HepG2 (cell line): ENCODE data around the gene SERBP1. TPM values are rescaled to one million over a fixed set of nuclear protein-coding genes. Genes with fewer than 3 reads are reported as not detected.

Experiments used
- ATAC-seq: fragments of 200-7000 bp; cut with Tn5 transposase; 3 replicates; pipeline ENCODE4 v1.9.1; 2020; ENCODE audit warnings: mild to moderate bottlenecking, moderate library complexity
- BruUV-seq: library from RNA; stranded (reverse); fragments of 400-500 nt; replicated peaks from 2 replicates; lab custom pipeline; 2021; lab: Mats Ljungman, UMichigan
- CTCF ChIA-PET: fragments of 300-600 bp; formaldehyde crosslinking; extraction: SDS; loops from one replicate; lab custom pipeline; 2021; ENCODE audit warnings: low total read pairs, inconsistent platforms, low intra/inter-chr PET ratio; lab: Yijun Ruan, JAX
- POLR2A ChIA-PET: fragments of 350-600 bp; sonication (Branson Sonifier 250); formaldehyde crosslinking; loops from one replicate; lab custom pipeline; 2020; ENCODE audit warnings: antibody characterized with exemption, inconsistent platforms; lab: Yijun Ruan, JAX
- DNase-seq: peaks from one replicate; pipeline ENCODE4 v3.0.0-alpha.2; 2015; ENCODE audit warnings: low spot score
- FAIRE-seq: peaks from 3 replicates; lab custom pipeline; 2011; peaks lifted over from hg19 to GRCh38; lab: Jason Lieb, UNC
- H2AFZ ChIP-seq: one replicate; pipeline ENCODE4 v1.6.1; 2011; ENCODE audit warnings: low read length, inconsistent platforms
- H3K27ac ChIP-seq: fragments of 300-600 bp; 3 replicates; pipeline ENCODE4 v1.8.0; 2011; ENCODE audit warnings: mixed run types, mild to moderate bottlenecking, mixed read lengths, low read length, inconsistent platforms; ENCODE audit not compliant: insufficient read depth; ENCODE audit errors: extremely low read length
- H3K27me3 ChIP-seq, 2 experiments: fragments of 200-600 bp in 1 of 2; 2 replicates in 1 of 2; 3 replicates in 1 of 2; pipeline versions ENCODE4 v1.6.0 to v1.8.0; 2011; ENCODE audit warnings: low read length in 2 of 2, mild to moderate bottlenecking in 2 of 2, moderate library complexity in 2 of 2, inconsistent platforms in 1 of 2; ENCODE audit not compliant: insufficient read depth in 2 of 2, control insufficient read depth in 1 of 2
- H3K36me3 ChIP-seq, 2 experiments: fragments of 200-600 bp in 1 of 2; replicated peaks in 1 of 2; 2 replicates in 1 of 2; 3 replicates in 1 of 2; pipeline versions ENCODE4 v1.5.1 to v1.8.0; 2011; ENCODE audit warnings: low read length in 2 of 2, inconsistent platforms in 1 of 2; ENCODE audit not compliant: insufficient read depth in 2 of 2, control insufficient read depth in 1 of 2
- H3K4me1 ChIP-seq: 2 replicates; pipeline ENCODE4 v1.5.1; 2012; ENCODE audit warnings: low read length, inconsistent platforms; ENCODE audit not compliant: insufficient read depth
- H3K4me2 ChIP-seq: 2 replicates; pipeline ENCODE4 v1.6.0; 2011; ENCODE audit warnings: low read depth, low read length, inconsistent platforms
- H3K4me3 ChIP-seq, 3 experiments: fragments of 200-600 bp in 1 of 3; sonication (generic), shearing (Covaris generic) in 1 of 3; replicated peaks in 1 of 3; 2 replicates each; pipeline ENCODE4 v1.5.1; 2011 to 2016; ENCODE audit warnings: low read length in 3 of 3, inconsistent platforms in 2 of 3, low read depth in 2 of 3, mild to moderate bottlenecking in 2 of 3, control low read depth in 1 of 3, mixed read lengths in 1 of 3; ENCODE audit not compliant: insufficient read depth in 1 of 3
- H3K79me2 ChIP-seq: one replicate; pipeline ENCODE4 v1.6.1; 2011; ENCODE audit warnings: low read length, inconsistent platforms; ENCODE audit not compliant: insufficient read depth
- H3K9ac ChIP-seq: 2 replicates; pipeline ENCODE4 v1.6.0; 2011; ENCODE audit warnings: mild to moderate bottlenecking, low read depth, low read length, inconsistent platforms; ENCODE audit not compliant: insufficient read depth
- H3K9me3 ChIP-seq: 2 replicates; pipeline ENCODE4 v1.5.1; 2012; ENCODE audit warnings: mild to moderate bottlenecking, low read length
- H4K20me1 ChIP-seq: 2 replicates; pipeline ENCODE4 v1.6.0; 2011; ENCODE audit warnings: inconsistent platforms, mild to moderate bottlenecking, low read length, moderate library complexity; ENCODE audit not compliant: insufficient read depth
- KLF13 ChIP-seq: sonication (generic); formaldehyde crosslinking; IDR thresholded peaks from 2 replicates; pipeline ENCODE4 v1.4.0; 2020; ENCODE audit warnings: mild to moderate bottlenecking, missing genetic modification reagents
- NCOA2 ChIP-seq: sonication (generic); formaldehyde crosslinking; IDR thresholded peaks from 2 replicates; pipeline ENCODE4 v1.8.0; 2022; ENCODE audit warnings: inconsistent platforms
- NFE2L2 ChIP-seq: fragments of 150-350 bp; IDR thresholded peaks from 2 replicates; pipeline ENCODE4 v1.6.1; 2014; ENCODE audit warnings: low read length
- TBP ChIP-seq: sonication (generic); formaldehyde crosslinking; IDR thresholded peaks from 2 replicates; pipeline ENCODE4 v1.5.0; 2020; ENCODE audit warnings: missing genetic modification reagents
- TCF7 ChIP-seq: sonication (generic); IDR thresholded peaks from 2 replicates; pipeline ENCODE4 v1.6.1; 2016; ENCODE audit warnings: antibody characterized with exemption, low read depth
- ZBTB42 ChIP-seq: sonication (generic); formaldehyde crosslinking; IDR thresholded peaks from 2 replicates; pipeline ENCODE4 v1.5.0; 2020; ENCODE audit warnings: mild to moderate bottlenecking, missing genetic modification reagents
- ZKSCAN5 ChIP-seq: sonication (generic); formaldehyde crosslinking; IDR thresholded peaks from 2 replicates; pipeline ENCODE4 v1.5.1; 2020; ENCODE audit warnings: mild to moderate bottlenecking, missing genetic modification reagents
- ZNF326 ChIP-seq: sonication (generic); formaldehyde crosslinking; IDR thresholded peaks from 2 replicates; pipeline ENCODE4 v1.4.0; 2020; ENCODE audit warnings: missing genetic modification reagents, borderline replicate concordance
- ZNF776 ChIP-seq: sonication (generic); formaldehyde crosslinking; IDR thresholded peaks from 2 replicates; pipeline ENCODE4 v1.4.0; 2020; ENCODE audit warnings: mild to moderate bottlenecking, missing genetic modification reagents
- WGBS: methylation state at CpG from one replicate; pipeline ENCODE4 v1.1.6; 2017; ENCODE audit warnings: low lambda C conversion rate; 5-methylcytosine and 5-hydroxymethylcytosine counted together
- in situ Hi-C: cut with HindIII; loops from 2 replicates; pipeline ENCODE4 v1.10.0; 2017; ENCODE audit warnings: low pct_unique_long_range_greater_than_20kb; ENCODE audit not compliant: extremely low pct_ligation_motif_present
- intact Hi-C: fragments of 100-400 bp; cut with micrococcal nuclease; formaldehyde crosslinking; loops from one replicate; pipeline ENCODE4 v1.10.0; 2022; ENCODE audit not compliant: unreplicated experiment
- polyA plus RNA-seq, 8 experiments: library from polyadenylated mRNA; depleted of rRNA in 3 of 8; stranded (reverse) in 7 of 8; unstranded in 1 of 8; fragments of >200 nt; fragmentation: Illumina TruSeq in 4 of 8; extraction: Trizol in 4 of 8; gene quantifications; 2 replicates each; pipeline versions ENCODE4 v1.2.1 to v1.2.3, GENCODE V29; 2011 to 2016; ENCODE audit warnings: low read depth in 4 of 8, missing spikeins in 1 of 8, mixed read lengths in 1 of 8; ENCODE audit not compliant: insufficient read depth in 1 of 8
- total RNA-seq, 5 experiments: library from RNA; depleted of rRNA; stranded (reverse); fragments of >200 nt; fragmentation: Illumina TruSeq; extraction: Trizol; gene quantifications; 2 replicates each; pipeline ENCODE4 v1.2.3, GENCODE V29; 2016; ENCODE audit warnings: low read depth in 1 of 5
- TF ChIP-seq, protein P1 (sequence below): IDR thresholded peaks from 2 replicates; pipeline ENCODE4 v1.6.1; 2016
- TF ChIP-seq, protein P2 (sequence below): sonication (generic); formaldehyde crosslinking; IDR thresholded peaks from 2 replicates; pipeline ENCODE4 v1.9.0; 2021; ENCODE audit warnings: missing genetic modification reagents, mild to moderate bottlenecking, borderline replicate concordance
- TF ChIP-seq, protein P3 (sequence below): IDR thresholded peaks from 2 replicates; pipeline ENCODE4 v1.6.1; 2016; ENCODE audit warnings: missing compliant biosample characterization, missing genetic modification reagents, borderline replicate concordance
- TF ChIP-seq, protein P4 (sequence below): sonication (generic); formaldehyde crosslinking; IDR thresholded peaks from 2 replicates; pipeline ENCODE4 v1.4.0; 2020; ENCODE audit warnings: missing genetic modification reagents

The SERBP1 gene
- total and polyA plus RNA-seq, 2 of the 13 experiments (the other 11 are each of a cell fraction or from before 2014, with no cell fraction given), result 175 to 281 TPM

DNA sequence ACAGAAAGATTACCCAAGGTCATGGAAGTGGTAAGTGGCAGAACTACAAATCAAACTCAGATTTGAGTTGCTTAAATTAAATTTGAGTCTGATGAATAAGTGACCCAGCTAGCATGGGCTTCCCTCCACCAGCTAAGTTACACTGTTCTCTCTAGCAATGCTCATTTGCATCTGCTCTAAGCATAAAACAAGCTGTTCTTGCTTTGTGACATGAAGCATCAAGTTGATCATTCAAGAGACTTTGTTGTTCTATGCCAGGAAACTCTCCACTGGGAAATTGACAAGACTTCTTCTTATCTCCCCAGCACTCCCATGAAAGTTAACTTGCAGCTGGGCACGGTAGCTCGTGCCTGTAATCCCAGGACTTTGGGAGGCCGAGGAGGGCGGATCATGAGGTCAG lies 49.0 kb downstream of the SERBP1 start:
- Histone ChIP-seq H3K9me3 (peaks cover 27% of the 10 kb centered on the region), H3K9ac (no peak overlapping the region), H2AFZ (no peak overlapping the region), H3K27ac (no peak overlapping the region), H3K4me3 (no peak overlapping the region), H3K79me2 (no peaks in the 10 kb centered on the region), H3K4me1 (no peaks in the 10 kb centered on the region; the same call in 1 of the 2 replicates), H4K20me1 (no peaks in the 10 kb centered on the region), H3K27me3 (no peaks in the 10 kb centered on the region), H3K4me2 (no peak overlapping the region), H3K36me3 (no peaks in the 10 kb centered on the region)
- ChIA-PET POLR2A (no interaction called here), CTCF (no interaction called here)
- TF ChIP-seq, protein P1, sequence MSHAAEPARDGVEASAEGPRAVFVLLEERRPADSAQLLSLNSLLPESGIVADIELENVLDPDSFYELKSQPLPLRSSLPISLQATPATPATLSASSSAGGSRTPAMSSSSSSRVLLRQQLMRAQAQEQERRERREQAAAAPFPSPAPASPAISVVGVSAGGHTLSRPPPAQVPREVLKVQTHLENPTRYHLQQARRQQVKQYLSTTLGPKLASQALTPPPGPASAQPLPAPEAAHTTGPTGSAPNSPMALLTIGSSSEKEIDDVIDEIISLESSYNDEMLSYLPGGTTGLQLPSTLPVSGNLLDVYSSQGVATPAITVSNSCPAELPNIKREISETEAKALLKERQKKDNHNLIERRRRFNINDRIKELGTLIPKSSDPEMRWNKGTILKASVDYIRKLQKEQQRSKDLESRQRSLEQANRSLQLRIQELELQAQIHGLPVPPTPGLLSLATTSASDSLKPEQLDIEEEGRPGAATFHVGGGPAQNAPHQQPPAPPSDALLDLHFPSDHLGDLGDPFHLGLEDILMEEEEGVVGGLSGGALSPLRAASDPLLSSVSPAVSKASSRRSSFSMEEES (CRISPR knock-in tag), result no peak
- no peak for TF ChIP-seq NCOA2
- no peak for TF ChIP-seq ZNF776
- TF ChIP-seq ZKSCAN5, result no peak
- TF ChIP-seq ZNF326 (CRISPR knock-in tag), result no peak
- TF ChIP-seq KLF13 (CRISPR knock-in tag), result no peak
- TF ChIP-seq ZBTB42 (CRISPR knock-in tag), result no peak
- no peak for TF ChIP-seq TBP
- TF ChIP-seq, protein P2, sequence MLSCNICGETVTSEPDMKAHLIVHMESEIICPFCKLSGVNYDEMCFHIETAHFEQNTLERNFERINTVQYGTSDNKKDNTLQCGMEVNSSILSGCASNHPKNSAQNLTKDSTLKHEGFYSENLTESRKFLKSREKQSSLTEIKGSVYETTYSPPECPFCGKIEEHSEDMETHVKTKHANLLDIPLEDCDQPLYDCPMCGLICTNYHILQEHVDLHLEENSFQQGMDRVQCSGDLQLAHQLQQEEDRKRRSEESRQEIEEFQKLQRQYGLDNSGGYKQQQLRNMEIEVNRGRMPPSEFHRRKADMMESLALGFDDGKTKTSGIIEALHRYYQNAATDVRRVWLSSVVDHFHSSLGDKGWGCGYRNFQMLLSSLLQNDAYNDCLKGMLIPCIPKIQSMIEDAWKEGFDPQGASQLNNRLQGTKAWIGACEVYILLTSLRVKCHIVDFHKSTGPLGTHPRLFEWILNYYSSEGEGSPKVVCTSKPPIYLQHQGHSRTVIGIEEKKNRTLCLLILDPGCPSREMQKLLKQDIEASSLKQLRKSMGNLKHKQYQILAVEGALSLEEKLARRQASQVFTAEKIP (CRISPR knock-in tag), result no peak
- TF ChIP-seq TCF7, result no peak
- TF ChIP-seq, protein P3, sequence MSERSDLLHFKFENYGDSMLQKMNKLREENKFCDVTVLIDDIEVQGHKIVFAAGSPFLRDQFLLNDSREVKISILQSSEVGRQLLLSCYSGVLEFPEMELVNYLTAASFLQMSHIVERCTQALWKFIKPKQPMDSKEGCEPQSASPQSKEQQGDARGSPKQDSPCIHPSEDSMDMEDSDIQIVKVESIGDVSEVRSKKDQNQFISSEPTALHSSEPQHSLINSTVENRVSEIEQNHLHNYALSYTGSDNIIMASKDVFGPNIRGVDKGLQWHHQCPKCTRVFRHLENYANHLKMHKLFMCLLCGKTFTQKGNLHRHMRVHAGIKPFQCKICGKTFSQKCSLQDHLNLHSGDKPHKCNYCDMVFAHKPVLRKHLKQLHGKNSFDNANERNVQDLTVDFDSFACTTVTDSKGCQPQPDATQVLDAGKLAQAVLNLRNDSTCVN, result no peak
- no peak for TF ChIP-seq NFE2L2
- TF ChIP-seq, protein P4, sequence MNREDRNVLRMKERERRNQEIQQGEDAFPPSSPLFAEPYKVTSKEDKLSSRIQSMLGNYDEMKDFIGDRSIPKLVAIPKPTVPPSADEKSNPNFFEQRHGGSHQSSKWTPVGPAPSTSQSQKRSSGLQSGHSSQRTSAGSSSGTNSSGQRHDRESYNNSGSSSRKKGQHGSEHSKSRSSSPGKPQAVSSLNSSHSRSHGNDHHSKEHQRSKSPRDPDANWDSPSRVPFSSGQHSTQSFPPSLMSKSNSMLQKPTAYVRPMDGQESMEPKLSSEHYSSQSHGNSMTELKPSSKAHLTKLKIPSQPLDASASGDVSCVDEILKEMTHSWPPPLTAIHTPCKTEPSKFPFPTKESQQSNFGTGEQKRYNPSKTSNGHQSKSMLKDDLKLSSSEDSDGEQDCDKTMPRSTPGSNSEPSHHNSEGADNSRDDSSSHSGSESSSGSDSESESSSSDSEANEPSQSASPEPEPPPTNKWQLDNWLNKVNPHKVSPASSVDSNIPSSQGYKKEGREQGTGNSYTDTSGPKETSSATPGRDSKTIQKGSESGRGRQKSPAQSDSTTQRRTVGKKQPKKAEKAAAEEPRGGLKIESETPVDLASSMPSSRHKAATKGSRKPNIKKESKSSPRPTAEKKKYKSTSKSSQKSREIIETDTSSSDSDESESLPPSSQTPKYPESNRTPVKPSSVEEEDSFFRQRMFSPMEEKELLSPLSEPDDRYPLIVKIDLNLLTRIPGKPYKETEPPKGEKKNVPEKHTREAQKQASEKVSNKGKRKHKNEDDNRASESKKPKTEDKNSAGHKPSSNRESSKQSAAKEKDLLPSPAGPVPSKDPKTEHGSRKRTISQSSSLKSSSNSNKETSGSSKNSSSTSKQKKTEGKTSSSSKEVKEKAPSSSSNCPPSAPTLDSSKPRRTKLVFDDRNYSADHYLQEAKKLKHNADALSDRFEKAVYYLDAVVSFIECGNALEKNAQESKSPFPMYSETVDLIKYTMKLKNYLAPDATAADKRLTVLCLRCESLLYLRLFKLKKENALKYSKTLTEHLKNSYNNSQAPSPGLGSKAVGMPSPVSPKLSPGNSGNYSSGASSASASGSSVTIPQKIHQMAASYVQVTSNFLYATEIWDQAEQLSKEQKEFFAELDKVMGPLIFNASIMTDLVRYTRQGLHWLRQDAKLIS (CRISPR knock-in tag), result no peak
- no TSS peak for BruUV-seq
- in situ Hi-C loops, result no loop called here
- intact Hi-C loops, result no loop called here
- ATAC-seq, result no peak
- no peak for DNase-seq
- 13% methylated on average over 4 of the region's 4 CpGs for WGBS
- no peak for FAIRE-seq
